Right kidney (tissue), 1 donor: ENCODE measurements around the gene C1QTNF1.

ENCODE experiments used
- DNase-seq: peaks from one replicate; pipeline ENCODE4 v3.0.0-alpha.2; 2016

The C1QTNF1 gene

DNA sequence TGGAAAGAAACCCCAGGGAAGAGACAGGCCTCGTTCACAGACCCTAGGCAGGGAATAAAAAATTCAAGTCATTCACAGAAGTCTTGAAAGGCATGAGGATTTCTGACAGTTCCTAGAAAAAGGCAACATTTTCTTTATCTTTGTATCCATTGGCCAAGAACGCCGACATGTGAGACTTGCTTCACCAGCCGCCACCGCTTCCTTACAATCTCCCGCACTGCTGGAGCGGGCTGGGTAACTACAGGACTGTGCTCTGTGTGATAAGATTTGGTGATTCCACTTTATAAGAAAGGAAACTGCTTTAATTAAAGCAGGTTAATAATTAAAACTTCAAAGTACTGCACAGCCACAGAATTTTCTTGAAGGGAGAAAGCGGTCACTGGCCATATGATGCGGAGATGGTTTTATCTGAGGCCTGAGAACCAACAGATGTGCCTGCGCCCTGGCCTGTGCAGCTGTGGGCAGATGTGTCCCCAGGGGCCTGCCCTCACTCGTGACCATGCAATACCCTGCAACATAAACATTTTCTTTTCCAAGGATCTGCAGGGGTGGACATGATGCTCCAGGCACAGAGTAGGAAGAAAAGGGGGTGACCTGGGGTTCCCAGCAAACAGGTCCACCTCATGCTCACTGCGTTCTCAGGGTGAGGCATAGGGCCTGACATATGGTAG, 31.3 kb upstream of the C1QTNF1 start:
- no peak for DNase-seq

DNA sequence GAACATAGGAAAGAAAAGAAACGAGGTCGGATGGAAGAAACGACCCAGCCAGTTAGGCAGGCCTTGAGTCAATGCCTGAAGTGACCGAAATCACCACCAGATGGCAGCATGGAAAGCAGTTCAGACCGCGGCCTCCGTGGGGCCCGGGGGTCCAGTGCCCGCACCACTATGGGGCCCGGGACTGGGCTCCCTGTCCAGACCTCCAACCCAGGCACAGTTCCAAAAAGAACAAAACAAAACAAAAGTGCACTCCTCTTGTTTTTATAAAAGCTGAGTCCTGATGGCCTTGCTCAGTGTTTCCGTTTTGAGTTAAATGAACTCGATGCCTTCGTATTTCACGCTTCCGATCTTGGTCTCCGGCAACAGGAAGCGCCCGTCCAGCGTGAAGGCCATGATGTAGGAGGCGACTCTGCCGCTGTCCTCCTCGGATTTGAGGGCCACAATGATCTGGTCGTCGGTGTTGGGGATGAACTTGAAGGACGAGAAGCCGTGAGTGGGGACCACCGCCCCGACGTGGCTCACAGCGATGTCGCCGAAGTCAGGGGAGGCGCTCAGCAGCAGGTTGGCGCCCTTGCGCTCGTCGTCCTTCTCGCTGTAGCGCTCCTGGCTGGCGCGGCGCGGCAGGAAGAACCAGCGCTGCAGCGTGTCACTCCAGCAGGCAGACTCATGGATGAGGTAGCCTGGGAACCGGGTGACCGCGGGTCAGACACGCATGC, 30.6 kb upstream of the C1QTNF1 start:
- no peak for DNase-seq

DNA sequence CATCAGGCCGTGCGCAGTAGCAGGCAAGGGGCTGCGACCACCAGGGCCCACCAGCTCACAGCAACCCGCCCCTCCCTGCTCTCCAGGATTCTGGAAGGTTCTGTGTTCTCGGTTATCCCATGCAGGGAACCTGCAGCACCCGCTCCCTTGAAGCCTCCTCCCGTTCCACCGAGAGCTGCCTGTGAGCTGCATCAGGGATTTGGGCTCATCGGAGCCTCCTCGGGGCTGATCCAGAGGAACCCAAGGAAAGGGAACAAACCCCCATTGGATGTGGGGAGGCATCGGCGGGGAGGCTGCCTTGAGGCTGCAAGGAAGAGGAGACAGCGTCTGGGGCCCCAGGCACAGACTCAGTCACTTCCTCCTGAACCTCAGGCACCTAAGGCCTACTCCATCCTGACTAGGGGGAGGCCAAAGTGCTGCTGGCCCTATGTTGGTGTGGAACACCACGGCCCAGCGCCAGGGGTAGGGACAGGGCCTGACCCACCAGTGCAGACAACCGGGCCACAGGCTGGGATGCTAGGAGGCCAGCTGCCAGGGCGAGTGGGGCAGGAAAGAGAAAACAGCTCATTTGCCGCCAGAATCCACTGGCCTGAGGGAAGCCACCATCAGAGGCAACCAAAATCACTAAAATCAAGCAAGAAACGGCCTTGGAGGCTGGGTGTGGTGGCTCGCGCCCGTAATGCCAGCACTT, 29.8 kb upstream of the C1QTNF1 start:
- DNase-seq, result no peak

DNA sequence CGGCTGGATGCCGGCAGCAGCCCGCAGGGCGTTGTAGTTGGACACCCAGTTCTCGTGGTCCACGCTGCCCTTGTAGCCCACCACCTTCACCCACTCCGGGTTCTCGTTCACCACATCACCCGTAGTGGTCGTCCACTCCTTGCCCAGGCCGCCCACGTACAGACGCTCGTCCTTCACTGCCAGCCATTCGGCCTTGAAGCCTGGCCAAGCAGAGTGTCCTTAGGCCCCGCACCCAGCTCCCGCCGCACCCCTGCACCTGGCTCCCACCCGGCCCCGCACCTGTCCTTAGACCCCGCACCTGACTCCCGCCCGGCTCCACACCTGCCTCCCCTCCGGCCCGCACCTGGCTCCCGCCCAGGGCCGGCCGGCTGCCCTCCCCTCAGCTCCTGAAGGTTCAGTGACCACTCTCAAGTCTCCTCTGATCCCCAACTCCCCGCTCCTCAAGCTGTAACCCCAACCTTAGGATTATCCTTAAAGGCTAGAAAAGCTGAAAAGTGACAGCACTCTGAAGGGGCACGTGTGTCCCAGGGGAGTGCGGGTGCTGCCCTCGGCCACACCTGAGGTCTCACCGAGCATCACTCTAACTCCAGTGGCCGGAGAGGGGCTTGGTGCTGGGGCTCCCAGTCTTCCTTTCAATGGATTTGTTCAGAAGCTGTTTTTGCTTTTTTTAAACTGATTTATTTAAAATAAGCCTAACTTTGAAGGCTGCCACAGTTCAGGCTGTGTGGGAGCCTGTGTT, 28.8 kb upstream of the C1QTNF1 start:
- no peak for DNase-seq

DNA sequence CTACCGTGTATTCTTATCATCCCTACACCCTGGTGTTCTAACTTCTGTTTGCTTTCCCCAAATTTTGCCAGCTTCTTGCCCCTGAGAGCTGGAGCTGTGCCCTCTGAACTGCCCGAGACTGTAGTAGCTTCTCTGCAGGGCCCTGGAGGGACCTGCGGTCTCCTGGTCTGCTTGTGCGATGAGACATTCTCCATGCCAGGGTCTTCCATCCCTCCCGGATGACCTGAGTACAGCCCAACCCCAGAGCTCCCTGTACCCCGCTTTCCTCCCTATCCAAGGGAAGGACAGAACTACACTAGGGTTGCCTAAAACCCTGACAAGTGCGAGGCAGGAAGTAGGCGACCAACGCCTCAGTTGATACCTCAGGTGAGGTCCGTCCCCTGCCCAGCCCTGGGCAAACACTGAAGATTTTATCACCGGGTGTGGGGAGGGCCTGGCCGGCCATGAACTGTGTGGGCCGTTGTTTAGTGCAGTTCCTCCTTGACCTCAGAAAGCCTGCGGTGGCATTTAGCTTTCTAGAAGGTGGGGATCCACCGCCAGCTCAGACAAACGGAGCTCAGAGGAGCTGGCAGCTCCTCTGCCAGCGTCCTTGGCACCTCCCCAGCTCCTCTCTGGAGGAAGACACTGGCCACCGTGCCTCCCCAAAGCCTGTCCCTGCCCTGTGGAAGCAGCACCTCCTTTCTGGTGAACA, 28.1 kb upstream of the C1QTNF1 start:
- no peak for DNase-seq

DNA sequence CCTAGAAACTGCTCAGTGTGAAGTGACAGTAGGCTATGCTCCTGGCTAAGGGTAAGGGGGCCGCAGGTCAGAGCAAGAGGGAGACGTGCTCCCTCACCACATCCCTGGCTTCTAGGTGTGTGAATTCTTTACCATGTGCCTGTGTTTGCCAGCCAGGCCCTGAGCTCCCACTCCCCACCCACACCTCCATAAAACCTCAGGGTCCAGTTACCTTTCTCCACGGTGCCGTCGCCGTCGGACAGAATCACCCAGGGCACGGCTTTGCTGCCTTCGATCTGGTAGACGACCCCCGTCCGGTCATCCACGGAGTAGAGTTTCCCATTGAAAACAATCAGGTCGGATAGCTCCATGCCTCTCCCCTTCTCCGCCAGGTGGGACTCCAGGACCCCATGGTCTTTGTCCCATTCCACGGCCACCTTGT, 27.2 kb upstream of the C1QTNF1 start:
- DNase-seq, result no peak

DNA sequence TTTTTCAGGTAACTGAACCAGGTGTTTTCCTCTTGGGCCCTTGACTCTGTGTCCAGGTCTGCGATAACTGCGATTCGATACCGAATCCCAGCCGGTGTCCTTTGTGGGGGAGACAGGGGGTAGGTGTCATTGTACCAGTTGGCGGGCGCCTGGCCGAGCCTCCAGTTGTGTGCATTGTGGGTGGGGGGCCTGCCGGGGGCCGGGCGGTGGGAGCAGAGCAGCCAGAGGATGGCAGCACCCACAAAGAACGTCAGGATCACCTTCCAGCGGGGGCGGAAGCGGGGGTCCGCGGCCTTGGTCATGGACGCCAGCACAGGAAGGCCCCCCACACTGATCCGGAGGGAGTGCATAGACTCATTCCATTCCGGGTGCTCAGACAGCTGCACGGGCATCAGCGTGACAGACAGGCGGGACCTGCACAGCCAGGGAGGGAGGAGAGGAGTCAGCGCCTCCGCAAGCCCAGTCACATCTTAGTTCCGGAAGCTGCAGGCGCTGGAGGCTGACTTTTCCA, 26.7 kb upstream of the C1QTNF1 start:
- DNase-seq, result no peak

DNA sequence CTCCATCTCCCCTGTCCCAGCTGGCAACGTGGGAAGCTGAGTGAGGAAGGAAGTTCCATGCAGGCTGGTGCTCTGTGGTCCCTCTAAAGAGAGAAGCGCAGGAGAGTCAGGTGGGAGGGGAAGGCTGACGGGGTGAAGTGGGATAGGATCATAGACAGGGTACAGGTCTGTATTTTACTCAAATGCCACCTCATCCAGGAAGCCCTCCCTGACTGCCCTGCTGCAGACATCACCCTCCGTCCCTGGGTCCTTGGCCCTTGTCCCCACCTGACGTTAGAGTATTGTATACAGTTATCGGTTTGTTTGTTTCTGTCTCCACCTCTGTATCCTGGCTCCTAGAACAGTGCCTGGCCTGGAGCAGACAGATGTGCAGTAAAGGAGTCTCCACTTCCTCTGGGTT, 26.1 kb upstream of the C1QTNF1 start:
- DNase-seq, result no peak

DNA sequence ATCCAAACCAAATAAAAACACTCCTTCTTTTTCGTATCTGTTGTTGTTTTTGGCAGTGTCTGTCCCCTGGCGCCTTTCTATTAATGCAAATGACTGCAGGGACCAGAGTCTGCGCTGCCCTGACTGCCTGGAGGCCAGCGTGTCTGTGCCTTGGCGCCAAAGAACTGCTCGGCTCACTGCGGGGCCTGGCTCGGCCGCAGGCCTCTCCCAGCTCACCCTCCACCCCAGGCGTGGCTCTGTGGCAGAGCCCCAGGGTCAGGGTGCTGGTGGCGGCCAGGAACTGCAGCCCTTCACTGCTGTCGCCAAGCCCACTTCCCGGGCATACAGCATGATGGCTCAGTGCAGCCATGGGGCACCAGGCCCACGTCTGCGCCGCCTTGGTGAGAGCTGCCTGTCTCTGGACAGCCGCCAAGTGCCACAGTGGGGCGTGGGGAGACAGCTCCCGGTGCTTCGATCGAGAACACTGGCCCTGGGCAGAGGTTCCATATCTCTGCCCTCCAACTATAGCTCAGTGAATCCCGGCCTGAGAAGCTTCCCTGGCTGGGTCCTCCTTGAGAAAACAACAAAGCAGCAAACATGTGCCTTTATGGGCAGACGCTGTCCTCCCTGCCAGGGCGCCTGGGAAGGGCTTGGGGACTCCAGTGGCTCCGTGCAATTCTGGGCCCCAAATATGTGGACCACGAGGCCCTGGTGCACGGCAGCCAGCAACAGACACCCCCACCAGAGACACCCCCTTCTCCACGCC, 25.5 kb upstream of the C1QTNF1 start:
- no peak for DNase-seq

DNA sequence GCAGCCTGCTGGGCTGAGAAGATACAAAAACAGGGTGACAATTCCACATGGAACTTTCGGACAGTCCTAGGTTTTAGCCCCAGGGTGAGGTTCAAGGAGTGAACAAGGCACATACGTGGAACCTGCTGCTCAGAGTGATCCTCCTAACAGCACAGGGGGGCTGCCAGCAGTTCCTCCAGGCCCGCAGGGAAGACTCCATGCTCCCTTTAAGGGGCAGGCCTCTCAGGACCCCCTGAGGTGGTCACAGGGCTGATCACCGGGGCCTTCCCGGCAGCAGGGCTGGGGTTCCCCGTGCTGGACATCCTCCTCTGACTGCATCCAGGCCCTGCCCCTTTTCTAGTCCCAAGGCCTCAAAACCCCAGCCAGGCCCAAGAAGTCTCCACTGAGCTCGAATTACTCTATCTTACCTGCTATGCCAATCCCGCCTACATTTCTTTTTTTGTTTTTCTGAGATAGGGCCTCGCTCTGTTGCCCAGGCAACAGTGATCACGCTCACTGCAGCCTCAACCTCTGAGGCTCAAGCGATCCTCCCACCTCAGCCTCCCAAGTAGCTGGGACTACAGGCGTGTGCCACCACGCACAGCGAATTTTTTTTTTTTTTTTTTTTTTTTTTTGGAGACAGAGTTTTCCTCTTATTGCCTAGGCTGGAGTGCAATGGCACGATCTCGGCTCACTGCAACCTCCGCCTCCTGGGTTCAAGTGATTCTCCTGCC, 24.8 kb upstream of the C1QTNF1 start:
- no peak for DNase-seq

DNA sequence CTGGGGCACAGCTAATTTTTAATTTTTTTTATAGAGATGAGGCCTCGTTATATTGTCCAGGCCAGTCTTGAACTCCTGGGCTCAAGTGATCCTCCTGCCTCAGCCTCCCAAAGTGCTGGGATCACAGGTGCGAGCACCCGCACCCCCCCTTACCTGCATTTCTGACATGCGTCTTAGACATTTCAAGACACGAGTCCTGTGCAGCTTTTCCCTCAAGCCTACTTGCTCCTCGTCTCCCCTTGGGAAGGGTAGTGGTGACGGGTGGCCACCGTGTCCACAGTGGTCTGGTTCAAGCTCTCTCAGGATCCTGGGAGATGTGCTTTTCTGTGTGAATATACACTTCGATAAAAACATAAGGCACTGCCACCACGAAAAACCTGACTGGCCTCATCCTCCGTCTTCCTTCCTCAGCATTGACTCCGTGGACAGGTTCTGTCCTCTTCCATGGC, 24.0 kb upstream of the C1QTNF1 start:
- no peak for DNase-seq

DNA sequence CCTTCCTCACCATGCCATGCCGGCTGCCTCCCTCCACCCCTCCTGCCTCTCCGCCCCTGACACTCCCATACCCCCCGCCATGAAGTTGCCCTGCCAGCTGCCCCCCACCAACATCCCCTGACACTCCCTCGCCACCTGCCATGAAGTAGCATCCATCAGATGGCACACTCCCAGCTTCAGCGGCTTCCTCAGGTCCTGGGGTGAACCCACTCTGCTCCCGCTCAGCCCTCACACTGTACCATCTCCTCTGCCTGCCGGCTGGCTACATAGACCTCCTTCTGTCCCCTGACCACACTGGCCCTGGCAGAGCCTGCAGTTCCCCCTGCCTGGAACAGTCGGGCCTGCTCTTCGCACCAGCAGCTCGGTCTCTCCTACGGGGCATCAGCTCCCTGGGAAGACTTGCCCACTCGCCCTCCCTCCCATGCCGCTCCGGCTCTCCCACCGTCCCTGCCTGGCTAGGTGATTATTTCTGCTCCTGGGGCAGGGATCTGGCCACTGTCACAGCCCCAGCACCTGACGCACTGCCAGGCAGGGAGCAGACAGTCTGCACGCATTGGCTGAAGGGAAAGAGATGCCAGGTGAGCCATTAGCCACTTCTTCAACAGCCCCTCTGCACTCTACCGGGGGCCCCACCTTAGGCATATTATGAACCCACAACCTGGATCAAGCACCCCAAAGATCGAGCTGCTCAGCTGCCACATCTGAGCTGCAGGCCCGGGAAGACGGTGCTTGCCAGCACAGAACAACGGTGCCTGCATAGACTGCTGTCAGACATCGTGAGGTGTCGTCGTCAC, 23.4 kb upstream of the C1QTNF1 start:
- DNase-seq, result no peak

DNA sequence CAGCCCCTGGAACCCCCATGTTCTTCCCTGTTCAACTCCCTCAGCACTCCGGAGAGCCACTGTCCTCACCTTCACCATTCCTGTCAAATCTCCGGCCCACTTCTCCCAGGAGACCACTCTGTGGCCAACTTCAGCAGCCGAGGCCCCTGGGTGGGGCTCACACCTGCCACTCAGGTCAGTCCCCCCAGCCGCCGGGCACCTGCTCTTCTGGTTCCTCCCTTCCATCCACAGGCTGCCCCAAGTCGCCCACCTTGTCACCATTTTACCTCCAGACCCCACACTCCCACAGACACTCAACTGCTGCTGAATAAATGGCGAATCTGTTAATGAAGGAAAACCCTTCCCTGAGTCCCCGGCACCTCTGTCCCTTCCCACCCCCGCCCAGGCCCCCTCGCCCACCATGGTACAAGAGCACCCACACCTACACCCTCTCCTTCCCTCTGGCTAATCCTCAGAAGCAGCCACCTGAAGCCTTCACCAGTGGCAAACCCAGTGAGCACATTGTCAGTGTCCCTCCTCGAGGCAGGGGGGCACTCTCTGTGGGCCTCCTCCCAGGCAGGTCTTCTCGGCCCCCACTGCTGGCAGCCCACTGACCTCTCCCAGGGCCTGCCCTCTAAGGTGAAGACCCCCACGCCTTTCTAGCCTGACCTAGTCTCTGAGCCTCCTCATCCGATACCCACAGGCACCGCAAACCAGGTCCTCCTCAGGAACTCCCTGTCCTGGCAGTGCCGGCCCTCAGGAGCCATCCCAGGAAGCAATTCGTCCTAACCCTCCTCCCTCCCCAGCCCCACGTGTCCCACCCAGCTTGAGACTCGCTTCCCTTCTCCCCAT, 22.6 kb upstream of the C1QTNF1 start:
- DNase-seq, result no peak

DNA sequence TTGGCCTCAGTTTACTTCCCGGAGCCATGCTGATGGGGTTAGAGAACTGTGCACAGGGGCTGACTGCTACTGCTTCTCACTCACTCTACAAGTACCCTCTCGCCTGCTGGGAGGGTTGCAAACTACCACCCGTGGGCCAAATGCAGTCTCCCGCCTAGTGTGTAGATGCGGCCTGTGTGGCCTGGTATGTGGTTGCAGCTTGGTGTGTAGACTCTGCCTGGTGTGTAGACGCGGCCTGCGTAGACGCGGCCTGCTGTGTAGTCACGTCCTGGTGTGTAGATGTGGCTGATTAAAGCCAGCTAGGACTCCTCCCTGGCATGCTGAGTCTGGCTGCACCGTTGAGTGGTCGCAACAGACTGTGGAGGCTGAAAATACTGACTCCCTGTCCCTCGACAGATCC, 21.7 kb upstream of the C1QTNF1 start:
- DNase-seq, result no peak

DNA sequence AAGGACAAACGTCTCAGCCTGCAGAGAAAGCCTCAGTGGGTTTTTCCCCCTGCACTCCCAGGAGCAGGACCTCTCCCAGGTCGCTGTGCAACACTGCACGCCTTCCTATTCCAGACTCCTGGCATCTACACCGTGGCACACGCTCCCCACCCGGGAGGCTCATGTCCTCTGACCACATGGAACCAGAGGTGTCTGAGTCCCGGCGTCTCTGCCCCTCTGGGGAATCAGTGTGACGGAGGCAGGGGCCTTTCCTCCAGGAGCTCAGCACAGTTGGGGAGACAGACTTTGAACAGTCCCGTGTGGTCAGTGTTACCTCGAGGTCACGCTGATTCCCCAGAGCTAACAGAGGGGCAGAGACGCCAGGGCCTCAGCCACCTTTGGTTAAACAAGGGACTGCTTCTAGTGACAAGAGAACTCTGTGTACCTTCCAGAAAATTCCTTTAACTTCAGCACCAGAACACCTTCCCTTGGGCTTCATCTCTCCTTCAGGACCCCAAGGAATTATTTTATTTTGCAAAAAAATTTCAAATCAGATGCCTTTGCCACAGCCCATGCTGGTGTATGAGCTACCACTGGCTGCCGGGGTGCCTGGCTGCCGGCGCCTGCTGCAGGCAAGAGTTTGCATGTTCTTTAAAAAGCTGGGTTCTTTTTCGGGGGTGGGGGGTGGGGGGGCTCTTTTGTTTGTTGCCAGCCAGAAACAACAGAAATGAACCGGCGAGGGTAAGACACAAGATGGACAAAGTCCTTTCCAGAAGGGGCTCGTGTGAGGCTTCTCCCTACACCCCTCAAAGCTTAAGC, 21.0 kb upstream of the C1QTNF1 start:
- no peak for DNase-seq

DNA sequence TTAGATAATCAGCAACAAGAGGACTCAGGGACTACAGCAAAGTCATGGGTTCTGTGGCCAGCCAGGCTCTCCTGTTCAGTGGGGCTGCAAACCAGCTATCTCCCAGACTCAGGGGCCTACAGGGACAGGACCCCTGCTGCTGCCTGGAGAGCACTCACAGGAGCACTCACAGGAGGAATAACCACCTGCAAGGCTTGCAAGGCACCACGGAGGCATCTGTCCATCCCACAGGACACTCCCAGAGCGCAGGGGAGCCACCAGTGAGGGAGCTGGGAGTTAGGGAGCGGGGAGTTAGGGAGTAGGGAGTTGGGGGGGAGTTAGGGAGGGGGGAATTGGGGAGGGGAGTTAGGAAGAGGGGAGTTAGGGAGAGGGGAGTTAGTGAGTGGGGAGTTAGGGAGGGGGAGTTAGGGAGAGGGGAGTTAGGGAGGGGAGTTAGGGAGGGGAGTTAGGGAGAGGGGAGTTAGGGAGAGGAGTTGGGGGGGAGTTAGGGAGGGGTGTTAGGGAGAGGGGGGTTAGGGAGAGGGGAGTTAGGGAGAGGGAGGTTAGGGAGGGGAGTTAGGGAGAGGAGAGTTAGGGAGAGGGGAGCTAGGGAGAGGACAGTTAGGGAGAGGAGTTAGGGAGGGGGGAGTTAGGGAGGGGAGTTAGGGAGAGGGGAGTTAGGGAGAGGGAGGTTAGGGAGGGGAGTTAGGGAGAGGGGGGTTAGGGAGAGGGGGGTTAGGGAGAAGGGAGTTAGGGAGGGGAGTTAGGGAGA, 20.1 kb upstream of the C1QTNF1 start:
- no peak for DNase-seq
